Activated CD4-positive, alpha-beta T cell treated with anti-CD3 and anti-CD28 coated beads for 4 hours (primary cell): ENCODE data around the gene SPATA17.
"Not testable (repeated sequence)": the region's sequence is repeated elsewhere in the genome, so short reads cannot be mapped to it uniquely, and the experiment has no call there.

ENCODE experiments used
- DNase-seq, 2 donors: peaks; one replicate each; pipeline ENCODE4 v3.0.0-alpha.2; 2020

The SPATA17 gene, protein sequence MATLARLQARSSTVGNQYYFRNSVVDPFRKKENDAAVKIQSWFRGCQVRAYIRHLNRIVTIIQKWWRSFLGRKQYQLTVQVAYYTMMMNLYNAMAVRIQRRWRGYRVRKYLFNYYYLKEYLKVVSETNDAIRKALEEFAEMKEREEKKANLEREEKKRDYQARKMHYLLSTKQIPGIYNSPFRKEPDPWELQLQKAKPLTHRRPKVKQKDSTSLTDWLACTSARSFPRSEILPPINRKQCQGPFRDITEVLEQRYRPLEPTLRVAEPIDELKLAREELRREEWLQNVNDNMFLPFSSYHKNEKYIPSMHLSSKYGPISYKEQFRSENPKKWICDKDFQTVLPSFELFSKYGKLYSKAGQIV

DNA sequence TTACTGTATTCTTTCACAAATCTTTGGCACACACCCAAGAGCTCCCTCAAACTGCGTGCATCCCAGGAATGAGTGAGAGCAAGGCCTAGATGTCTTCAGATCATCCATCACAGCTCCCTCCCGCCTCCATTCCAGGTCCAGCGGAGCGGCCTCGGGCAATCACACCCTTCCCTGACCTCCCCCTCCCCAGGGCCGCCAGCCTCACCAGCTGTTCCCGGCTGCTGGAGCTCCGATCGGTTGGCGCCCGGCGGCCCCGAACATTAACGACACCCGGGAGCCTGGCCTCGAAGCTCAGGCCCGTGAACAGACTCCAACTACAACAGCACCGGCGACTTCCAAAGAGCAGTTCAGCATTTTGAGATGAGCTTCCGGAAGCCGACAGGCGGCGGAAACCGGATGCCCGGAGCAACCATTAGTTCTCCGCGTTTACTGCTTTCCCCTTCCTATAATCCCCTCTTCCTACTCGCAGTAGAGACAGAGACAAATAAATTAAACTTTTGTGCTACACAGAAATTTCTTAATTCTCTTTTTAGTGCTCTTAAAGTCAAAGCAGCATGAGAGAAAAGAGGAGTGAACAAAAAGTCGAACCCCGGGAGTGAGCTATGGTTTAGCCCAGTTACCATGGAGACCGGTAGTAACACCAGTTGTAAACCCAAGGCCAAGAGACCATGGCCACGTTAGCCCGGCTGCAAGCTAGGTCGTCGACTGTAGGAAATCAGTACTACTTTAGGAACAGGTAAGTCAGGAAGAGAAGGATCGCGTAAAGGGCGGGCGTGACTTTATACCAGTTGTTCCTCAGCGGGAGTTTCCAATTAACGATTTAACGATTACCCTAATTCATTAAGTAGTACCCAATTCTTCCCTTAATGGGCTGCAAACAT lies at the start of gene SPATA17, which contains the start of gene GPATCH2:
Gene SPATA17, plus strand, starts transcription at position 634 of the 881 bp plus-strand sequence. Its CDS starts 35 bp downstream, at position 669.
Gene GPATCH2, minus strand, starts transcription at position 380 of the 881 bp plus-strand sequence. Its CDS starts 119 bp downstream, at position 261.
- DNase-seq: peak; percentile 63 to 74

DNA sequence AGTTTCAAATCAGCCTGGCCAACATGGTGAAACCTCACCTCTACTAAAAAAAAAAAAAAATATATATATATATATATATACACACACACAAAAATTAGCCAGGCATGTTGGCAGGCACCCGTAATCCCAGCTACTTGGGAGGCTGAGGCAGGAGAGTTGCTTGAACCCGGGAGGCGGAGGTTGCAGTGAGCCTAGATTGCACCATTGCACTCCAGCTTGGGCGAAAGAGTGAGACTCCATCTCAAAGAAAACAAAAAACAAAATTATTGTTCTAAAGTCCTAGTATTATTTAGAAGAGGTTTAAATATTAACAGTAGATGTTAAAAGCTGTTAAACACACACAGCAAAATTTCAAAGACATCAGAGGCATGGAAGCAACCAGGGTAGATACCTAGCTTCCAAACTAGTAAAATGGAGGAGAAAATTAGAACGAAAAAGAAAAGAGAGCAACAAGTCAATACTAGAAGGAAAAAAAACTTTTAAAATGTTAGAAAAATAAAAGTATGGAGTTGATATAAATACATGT lies 46.8 kb upstream of the SPATA17 start:
- DNase-seq: not testable (repeated sequence)

DNA sequence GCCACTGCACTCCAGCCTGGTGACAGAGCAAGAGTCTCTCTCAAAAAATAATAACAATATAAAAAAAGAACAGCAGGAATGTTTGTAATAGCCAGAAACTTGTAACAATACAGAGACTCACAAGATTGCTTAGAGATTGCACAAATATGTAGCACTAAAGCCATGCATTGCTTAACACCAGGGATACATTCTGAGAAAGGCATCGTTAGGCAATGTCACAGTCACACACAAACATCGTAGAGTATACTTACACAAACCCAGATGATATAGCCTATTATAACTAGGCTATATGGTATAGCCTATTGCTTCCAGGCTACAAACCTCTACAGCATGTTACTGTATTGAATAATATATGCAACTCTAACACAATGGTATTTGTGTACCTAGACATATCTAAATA lies 45.6 kb upstream of the SPATA17 start:
- no peak for DNase-seq

DNA sequence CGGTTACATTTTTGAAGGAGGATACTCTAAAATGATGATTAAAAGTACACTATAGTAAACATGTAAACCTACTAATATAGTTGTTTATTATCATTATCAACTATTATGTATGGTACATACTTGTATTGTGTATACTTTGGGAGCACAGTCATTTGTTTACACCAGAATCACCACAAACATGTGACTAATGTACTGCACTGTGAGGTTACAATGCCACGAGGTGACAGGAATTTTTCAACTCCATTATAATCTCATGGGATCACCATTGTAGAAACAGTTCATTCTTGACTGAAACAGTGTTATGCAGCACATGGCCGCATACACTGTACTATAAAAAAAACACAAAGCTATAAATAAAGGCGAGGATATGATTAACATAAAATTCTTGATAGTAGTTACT lies 44.6 kb upstream of the SPATA17 start:
- no peak for DNase-seq

DNA sequence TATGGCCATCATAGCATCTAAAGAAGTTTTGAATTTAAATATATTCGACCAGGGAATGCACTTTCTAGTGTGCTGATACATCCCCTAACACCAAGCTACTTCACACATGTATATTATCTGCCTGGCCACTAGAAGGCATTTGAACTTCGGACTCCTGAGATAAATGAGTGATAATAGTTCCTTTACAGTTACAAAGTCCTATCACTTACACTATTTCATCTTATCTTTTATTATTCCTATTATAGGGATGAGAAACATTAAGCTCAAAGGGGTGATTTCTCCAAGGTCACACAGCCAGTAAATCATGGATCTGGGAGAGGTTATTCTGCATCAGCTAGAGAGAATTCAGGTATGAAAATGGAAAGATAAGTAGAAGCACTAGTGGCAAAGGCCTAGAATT lies 40.5 kb upstream of the SPATA17 start:
- no peak for DNase-seq

DNA sequence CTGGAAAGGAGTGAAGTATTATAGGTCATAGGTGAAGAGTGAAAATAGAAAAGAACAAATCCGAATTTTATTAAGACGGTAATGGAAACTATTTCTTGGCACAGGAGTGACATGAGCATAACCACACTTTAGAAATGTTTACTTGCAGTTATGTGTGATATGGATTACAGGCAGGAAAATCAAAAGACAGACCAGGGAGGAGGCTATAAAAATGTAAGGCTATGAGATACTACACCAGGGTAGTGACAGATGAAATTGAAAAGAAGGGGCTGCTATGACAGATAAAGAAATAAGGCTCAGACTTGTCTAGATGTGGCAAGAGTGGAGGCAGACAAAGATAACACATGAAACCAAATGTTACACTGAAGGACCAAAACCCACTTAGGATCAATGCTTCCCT lies 32.0 kb upstream of the SPATA17 start:
- no peak for DNase-seq

DNA sequence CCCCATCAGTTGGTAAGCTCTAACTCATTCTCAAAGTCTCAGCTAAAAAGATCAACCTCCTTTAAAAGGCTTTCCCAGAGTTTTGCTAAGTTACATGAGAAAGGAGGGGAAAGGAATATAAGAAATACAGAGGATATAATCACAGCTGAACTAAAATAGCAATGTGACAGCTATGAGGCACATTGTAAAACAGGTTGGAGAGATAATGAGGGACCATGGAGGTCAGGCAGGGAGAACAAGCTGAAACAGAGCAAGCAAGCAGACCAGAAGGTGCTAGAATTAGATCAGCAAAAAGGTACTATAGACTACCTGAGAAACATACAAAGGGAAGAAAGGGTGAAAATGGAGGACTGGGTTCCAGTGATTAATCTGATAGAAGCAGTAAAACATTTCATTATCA lies 28.8 kb upstream of the SPATA17 start:
- no peak for DNase-seq

DNA sequence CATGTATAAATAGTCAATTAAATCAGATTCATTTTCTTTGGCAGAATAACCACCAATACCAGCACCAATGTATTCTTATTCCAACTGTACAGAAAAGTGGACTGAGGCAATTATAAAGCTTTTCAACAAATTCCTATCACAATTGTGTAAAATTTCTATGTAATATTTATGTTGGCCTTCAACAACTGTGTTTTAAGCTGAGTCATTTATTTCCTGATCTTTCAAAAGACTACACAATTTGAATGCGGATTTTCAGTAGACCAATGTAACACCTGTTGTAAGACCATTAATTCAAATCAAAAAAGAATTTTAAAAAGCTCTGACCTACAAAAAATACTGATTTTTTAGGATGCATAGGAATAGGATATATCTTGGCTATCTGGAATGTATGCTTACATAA lies 25.8 kb upstream of the SPATA17 start:
- DNase-seq: no peak

DNA sequence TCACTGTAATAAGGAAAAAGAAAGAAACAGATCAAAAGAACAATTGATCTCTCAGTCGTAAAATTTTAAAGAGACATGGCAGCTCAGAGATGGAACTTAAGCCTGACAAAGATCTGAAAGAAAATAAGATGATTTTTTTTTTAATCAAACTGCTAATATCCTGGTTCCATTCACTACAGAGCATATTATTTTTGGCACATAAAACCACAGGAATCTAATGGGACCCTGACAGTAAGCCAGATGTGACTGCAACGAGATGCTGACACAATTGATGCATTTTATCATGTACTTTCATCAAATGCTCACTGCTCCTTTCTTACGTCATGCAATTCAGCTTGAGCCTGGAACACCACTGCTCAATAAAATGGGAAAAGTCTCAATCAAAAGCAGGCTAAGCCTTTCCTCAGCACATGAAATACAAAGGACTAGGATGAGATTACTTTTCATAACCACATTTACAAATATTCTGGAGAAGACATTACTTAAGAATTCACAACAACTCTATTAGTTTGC lies 16.9 kb upstream of the SPATA17 start:
- no peak for DNase-seq

DNA sequence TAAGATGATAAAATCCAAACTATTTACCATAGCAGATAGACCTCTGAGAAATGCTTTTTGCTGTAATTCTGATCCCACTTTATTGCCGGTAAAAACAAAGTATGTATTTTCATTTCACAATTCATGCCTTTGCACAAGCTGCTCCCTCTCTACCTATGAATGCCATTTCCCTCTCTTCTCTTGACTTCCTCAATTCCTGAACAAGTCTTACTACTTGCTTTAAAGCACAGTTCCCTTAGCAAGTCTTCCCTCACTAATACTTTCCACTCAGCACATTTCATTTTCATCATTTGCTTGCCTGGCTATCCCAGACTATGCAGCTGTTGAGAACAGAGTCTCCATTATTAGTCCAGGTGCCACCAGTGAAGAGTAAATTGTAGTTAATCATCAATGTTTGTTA lies 14.0 kb upstream of the SPATA17 start:
- no peak for DNase-seq

DNA sequence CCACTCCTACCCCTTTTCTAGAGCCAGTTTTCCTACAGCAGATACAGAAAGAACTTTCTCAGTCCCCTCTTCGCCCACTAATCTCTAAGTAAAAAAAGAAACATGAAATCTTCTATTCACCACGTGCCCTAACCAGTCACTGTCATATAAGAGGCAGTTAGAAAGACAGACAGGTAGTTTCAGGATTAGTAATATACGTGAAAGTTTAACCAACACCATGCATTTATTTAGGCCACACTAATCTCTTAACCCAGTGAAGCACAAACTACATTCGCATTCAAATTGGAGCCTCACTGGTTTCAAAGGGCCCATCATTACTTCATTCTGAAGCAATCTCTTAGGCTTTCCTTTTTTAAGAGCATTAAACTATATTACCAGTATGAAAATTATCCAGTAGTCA lies 10.3 kb upstream of the SPATA17 start:
- DNase-seq: no peak

DNA sequence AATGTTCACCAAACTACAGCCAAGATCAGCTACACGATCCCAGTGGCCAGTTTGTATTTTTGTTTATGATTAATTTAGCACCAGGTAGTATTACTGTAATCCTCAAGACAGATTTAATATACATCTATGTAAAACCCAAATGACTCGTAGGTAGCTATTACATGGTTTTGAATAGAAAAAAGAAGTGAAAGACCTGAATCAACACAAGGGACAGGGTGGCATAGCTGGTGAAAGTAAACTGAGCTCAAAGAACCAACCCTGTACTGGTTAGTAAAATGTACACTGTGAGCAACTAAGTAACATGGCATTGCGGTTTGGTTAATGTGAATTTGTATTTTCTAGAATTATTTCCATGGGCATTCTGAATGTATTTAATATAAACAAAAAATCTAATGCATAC lies 9.1 kb upstream of the SPATA17 start:
- no peak for DNase-seq

DNA sequence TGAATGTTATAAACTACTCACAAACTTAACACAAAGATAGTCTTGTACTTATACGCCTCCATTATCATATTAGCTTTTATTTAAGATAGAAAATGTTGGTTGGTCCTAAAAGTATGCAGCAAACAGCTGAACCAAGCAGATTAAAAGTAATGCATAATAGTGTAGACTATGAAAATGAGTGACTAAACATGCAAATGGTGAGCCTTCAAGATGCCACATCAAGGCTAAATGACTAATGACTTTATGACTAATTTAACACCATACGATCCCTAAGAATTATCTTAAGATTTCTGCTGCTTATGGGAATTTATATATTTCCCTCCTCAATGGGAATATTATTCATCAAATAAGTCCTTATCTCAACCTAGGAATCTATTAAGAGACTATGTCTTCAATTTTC lies 4.8 kb upstream of the SPATA17 start:
- DNase-seq: no peak

DNA sequence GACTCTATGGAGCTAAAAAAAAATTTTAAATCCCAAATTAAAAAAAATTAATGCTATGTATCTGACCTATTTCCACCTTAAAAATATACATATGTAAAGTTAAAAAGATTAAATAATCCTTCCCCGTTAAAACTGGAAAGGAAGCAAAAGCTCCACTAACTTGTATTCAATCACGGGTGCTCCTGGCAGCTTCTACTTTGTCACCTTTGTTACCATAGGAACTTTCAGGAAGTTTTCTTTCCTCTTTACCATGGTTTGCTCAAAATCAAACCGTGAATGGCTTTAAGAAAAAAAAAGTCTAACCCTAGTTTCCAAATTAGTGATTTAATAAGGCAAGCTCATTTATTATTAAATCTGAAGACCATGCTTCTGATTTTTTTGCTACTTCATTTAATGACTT lies 3.7 kb upstream of the SPATA17 start:
- DNase-seq: no peak

DNA sequence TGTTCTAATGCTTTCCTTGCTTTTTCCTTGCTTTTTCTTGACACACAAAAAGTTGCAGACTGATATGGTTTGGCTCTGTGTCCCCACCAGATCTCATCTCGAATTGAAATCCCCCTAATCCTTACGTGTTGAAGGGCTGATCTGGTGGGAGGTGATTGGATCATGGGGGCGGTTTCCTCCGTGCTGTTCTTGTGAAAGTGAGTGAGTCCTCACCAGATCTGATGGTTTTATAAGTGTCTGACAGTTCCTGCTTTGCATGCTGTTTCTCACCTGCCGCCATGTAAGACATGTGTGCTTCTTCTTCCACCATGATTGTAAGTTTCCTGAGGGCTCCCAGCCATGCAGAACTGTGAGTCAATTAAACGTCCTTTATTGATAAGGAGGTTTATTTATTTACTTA lies 11.3 kb downstream of the SPATA17 start:
- DNase-seq: no peak

DNA sequence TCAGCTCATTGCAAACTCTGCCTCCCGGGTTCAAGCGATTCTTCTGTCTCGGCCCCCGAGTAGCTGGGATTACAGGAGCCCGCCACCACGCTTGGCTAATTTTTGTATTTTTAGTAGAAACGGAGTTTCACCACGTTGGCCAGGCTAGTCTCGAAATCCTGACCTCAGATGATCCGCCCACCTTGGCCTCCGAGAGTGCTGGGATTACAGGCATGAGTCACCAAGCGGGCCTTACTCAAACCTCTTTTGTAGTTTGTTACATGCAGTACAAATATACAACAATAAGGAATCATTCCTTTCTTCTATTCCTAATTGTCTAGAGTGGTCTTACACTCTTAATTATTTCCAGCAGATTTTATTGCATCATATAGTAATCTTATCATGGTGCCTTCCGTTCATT lies 16.6 kb downstream of the SPATA17 start:
- DNase-seq: no peak

DNA sequence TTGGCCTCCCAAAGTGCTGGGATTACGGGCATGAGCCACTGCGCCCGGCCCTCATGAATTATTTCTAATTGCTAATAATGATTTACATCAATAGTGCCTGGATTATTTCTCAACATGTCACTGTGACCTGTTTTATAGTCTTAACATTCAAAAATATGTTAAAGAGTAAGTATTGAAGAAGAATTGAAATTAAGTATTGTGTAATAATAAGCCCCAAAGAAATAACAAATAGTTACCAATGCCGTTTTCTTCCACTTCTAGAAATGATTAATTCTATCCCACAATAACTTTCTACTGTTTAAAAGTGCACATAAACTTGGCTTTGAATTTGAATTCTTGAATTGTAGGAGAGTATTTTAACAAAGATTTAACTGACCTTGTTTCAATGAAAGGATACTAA lies 19.5 kb downstream of the SPATA17 start:
- DNase-seq: no peak

DNA sequence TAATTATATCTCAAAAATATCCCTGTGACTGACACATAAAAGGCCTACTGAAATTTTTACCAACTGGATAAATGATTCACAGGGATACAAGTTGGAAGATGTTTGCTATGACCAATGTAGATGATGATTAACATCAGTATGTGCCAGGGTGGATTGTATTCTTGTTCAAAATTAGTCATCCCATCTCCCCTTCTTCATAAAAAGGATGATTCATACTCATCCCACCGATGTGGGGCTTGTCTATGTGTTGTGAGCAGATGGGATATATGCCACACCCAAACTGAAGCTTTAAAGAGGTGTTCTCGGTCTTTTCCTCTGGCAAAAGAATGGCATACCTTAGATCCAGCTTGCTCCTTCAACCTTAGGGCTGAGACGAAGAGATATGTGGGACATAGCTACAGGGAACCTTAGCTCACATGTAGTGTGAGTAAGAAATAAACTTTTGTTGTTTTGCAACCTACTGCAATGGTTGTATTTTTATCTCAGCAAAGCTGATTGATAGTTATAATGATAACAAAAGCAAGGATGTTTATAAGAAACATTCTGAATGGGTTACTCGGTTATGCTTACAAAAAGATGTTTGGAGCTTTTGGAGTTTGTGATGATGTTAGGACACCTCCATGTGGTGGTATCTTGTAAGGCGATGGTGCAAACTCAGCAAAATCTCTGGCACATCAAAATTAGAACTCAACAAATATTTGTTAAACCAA lies 29.4 kb downstream of the SPATA17 start:
- DNase-seq: no peak

DNA sequence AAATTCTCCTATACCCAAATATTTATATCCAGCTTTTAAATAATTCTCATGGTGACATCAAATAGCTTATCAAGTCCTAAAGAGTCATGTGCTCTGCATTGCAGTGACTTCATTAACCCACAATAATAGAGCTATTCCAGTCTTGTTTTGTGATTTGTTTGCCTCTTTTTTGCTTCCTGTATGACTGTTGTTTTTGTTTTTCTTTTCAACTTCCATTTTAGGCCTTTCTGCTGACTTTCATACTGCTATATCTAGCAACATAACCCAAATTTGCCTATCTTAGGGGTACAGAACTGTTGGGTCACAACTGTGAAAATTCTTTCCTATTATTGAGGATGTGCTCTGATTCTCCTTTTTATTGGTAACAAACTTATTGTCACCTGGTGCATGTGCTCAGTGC lies 30.3 kb downstream of the SPATA17 start:
- DNase-seq: no peak

DNA sequence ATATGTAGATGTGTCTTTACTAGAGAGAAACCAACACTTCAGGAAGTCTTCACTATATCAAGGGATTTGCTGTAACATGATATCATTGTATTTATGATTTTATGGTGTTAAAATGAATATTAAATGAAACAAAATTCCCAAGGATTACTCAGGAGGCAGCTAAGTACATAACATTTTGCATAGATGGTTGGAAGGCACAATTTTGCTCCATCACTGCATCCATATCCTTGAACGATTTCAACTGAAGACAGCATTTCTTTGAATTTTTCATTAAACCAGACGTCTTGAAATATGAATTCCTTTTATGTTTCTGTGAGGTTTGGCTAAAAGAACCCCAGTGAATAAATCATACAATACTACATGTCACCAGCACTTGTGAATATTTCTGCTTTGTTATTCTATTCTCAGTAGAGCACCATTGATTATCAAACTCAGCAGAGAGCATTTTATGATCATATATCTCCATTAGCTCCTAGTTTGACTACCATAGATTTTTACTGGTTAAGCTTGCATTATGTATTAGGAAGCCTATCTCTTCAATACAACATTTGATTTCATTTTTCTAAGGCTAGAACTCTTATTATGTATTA lies 37.3 kb downstream of the SPATA17 start:
- no peak for DNase-seq

DNA sequence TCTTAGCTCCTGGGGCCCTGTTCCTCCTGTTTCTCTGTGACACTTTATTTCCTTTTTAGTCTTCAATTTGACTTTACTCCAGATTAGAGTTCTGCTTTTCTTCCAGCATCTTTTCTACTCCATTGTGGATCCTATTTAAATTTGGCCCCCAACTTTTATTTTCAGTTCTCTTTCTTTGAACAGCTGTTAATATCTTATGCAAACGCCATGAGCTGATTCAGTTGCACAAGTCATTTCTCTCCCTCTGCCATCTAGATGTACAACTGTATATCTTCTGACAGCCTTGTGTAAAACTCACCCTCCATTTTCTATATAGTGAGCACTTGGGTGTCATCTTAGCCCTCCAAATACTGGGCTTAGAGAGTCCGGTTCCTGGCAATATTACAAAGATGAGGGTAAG lies 42.2 kb downstream of the SPATA17 start:
- no peak for DNase-seq

DNA sequence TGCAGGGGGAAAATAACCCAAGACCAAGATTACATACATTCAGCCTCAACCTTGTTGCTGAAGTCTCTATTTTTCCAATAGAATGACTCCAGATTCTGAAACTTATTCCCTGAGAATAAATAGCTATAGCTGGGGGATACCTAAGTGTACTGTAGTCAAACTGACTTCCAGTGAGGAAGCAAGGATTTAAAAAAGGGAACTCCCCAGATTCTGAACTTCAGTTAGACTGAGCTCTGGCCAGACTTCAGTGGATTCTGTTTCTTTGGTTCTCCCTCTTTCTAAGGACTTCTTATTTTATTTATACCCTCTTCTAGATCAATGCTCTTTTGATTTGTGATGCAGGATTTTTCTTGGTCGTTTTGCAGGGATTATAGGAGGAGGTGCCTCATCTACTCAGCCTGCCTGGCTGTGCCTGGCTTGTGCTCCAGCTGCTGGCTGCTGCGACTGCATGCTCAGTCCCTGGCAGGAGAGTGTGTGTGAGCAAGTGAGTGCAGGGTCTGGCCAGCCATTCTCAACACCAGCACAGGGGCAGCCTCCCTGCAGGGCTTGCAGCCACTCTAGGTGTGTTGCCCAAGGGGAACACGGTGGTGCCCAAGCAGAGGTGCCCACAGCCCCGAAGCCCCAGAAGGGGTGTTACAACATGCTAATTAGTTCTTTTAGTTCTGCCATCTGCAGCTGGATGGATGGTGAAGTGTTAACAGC lies 43.0 kb downstream of the SPATA17 start:
- DNase-seq: no peak
